Mammary epithelial cell (primary cell): ENCODE data around the gene RRP1.

Experiments
- EZH2 ChIP-seq: IDR thresholded peaks from 2 replicates; pipeline ENCODE4 v1.6.1; 2012; ENCODE audit warnings: low read length, inconsistent platforms, borderline replicate concordance
- TF ChIP-seq, protein P1 (sequence below), 2 donors: IDR thresholded peaks in 1 of 2; conservative IDR thresholded peaks in 1 of 2; 2 replicates each; pipeline ENCODE4 v1.5.1; 2011 to 2012; ENCODE audit warnings: inconsistent platforms in 2 of 2, low read length in 2 of 2, mild to moderate bottlenecking in 2 of 2, control low read depth in 1 of 2, low read depth in 1 of 2; ENCODE audit not compliant: insufficient read depth in 1 of 2; ENCODE audit errors: extremely low read depth in 1 of 2

DNA sequence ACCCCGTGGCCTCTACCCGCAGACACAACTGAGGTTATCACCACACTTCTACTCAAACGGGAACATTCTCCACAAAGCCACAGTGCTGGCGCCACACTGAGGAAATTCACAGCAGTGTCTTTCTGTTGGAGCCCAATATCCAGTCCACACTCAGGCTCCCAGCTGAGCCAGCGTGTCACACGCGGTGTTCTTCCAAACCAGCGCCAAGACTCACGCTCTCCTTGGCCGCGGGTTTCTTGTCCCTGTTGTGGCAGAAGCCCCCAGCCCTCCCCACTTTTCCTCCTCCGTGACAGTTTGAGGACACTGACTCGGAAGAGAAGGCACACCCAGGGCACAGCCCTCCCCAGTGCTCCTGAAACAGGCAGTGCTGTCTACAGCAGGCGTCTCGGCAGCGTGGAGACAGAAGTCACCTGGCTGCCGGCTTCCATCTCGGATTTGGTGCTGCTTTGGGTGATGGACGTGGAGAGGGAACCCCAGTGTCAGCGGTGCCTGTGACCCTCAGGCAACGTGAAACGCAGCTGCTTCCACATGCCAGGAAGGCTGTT, 40.3 kb downstream of the RRP1 start:
- no peak for TF ChIP-seq EZH2
- TF ChIP-seq, protein P1, sequence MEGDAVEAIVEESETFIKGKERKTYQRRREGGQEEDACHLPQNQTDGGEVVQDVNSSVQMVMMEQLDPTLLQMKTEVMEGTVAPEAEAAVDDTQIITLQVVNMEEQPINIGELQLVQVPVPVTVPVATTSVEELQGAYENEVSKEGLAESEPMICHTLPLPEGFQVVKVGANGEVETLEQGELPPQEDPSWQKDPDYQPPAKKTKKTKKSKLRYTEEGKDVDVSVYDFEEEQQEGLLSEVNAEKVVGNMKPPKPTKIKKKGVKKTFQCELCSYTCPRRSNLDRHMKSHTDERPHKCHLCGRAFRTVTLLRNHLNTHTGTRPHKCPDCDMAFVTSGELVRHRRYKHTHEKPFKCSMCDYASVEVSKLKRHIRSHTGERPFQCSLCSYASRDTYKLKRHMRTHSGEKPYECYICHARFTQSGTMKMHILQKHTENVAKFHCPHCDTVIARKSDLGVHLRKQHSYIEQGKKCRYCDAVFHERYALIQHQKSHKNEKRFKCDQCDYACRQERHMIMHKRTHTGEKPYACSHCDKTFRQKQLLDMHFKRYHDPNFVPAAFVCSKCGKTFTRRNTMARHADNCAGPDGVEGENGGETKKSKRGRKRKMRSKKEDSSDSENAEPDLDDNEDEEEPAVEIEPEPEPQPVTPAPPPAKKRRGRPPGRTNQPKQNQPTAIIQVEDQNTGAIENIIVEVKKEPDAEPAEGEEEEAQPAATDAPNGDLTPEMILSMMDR (conservative IDR thresholded peaks at IDR 0.05 in 1 of 2, IDR thresholded peaks at IDR 0.05 in 1 of 2; ENCODE audit: extremely low read depth in 1 of 2, insufficient read depth in 1 of 2, low read depth in 1 of 2, low read length in 2 of 2), result peak in 1 of 2 donors; percentile 24
